HG02610 (cell line): ENCODE results near the gene FADS6.

ENCODE experiments used
- ATAC-seq: cut with Tn5 transposase; IDR thresholded peaks from one replicate; pipeline ENCODE4 v1.9.1; 2021; ENCODE audit warnings: mild to moderate bottlenecking, moderate library complexity; ENCODE audit not compliant: unreplicated experiment

Gene FADS6

DNA sequence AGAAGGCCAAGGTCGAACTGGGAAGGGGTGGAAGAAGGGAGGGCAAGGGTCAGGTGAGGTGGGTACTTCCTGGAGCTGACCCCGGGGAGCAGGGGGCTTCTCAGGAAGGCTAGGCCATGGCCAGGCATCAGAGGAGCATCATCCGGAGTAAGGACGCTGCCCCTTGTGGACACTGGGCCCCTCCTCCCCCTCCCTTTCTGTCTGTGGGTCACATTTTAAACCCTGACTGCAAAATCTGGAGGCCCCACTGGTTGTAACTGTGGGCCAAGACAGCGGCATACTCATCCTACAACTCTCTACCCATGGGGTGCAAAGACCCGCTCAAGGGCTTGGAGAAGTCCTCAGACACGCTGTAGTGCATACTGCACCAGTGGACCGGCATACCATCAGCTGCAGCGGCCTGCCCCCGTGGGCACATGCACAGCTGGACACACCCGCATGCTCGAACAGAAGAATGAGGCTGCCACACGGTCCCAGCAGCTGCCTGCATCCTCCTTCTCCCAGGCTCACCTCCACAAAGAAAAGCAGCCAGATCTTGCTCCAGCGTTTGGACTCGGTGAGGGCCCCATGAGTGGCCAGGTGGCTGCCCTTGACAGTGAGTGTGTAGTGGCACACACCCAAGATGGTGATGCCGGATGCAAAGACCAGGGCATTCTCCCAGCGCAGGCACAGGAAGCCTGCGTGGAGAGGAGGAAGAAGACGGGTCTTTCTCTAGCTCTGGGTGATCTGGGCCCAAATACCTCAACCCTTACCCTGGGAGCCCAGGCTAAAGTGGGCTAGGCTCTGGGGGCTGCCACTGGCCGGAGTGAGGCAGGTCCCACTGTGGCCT, 1.2 kb downstream of the FADS6 start:
- ATAC-seq: no peak

DNA sequence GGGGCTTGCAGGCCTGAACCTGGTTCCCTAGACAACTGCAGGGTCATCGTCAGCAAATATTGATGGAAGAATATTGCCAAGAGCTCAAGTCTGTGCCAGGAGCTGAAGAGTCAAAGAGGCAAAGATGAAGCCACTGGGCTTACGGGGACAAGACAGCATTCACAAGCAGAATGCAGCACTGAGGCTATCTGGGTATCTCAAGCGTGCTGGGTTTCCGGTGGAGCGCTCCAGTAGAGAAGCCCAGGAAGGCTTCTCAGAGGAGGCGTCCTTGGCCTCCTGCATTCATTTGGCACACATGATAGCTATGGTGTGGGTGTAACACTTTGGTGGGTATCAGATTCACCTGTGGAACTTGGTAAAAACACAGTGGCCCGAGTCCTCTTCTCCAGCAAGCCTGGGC, 2.9 kb downstream of the FADS6 start:
- no peak for ATAC-seq

DNA sequence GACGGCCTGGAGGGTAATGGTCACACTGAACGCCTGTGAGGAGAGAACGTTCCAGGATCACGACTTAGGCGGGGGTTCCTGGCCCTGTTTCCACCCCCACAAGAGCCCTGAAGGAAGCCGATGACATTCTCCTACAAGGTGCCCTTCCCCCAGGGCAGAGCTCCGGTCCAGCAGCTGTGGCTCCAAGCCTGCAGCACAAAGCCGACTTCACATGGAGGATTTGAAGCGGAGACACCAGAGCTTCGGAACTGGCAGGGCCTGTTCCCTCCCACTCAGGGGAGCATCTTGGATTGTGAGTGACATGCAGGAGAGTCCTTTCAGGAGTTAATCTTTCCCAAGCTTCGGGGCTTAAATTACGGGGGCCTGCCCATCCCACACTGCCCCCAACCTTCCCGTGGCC, 5.0 kb downstream of the FADS6 start:
- no peak for ATAC-seq

DNA sequence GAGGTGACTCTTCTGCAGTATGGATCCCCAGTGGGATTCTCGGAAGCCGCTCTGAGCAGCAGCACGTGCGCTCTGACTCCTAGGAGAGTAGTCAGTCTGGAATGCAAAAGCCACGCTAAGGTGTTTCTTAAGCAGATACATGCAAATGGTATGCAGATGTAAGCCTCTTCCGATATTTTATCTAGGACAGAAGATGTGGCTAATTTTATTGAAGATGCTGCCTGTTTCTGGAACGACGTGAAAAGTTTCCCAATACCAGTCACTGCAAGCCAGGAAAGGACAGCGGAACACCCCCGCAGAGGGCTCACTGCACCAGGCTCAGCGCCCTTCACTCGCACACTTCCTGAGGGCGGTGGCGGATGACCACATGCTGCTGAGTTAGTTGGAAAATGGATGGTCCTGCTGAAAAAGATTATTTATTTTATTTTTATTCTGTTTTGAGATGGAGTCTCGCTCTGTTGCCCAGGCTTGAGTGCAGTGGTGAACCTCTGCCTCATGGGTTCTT, 10.1 kb downstream of the FADS6 start:
- no peak for ATAC-seq

DNA sequence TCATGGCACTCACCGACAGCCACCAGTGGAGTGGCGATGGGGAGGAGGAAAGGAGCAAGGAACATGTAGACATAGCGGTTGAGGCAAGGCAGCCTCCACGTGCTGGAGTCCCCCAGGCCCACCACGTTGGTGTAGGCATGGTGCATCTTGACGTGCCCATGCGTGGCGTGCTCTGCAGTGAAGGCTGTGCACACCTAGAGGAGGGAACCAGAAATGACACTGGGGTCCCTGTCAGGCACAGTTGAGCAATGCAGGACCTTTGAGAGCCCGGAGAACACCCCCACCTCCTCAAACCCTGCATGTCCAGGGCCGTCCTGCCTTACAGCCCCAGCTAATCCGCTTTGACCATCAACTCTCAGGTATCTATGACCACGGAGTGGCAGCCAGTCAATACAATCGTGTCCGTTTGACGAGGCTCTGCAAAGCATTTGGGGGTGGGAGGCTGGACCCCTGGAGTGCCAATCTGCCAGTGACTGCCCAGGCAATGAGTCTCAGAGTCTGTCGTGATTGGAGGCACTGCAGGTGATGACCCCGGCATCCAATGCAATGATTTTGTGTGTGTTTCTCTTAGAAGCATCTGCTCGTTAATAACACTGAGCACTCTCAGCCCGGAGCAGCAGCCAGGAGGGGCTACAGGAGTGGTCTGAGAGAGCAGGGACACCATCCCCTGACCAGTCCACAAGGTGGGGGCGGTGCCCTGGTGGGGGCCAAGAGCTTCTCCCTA, 10.8 kb downstream of the FADS6 start:
- no peak for ATAC-seq

DNA sequence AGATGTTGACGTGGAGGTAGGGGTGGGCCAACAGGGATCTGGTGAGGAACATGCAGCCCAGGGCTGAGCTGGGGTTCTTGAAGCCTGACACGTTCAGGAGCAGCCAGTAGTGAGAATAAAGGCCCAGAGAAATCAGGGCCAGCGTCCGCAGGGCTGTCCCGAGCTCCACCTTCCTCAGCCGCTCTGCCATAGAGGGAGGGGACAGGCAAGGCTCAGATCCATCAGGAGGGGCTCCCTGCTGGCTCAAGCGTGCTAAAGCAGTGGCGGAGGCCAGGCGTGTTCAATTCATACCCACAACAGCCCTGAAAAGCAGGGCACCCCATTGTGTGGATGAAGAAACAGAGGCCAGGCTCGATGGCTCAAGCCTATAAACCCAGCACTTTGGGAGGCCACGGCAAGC, 12.4 kb downstream of the FADS6 start:
- ATAC-seq: no peak

DNA sequence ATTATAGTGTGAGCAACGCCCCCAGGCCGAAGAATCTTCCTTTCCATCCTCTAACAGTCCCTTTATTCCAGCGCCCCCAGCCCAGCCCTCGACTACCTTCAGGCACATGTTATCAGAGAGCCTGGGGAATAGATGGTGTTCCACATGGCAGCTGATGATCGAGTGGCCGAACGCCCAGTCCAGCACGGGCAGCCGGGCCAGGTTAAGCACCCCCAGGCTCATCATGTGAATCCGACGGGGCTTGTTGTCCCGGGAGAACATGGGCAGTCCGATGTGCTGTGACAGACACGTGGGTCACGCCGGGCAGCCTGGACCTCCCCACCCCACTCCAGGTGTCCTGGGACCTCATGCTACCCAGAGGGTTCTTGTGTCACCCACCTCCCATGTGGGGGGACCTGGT, 14.1 kb downstream of the FADS6 start:
- no peak for ATAC-seq

DNA sequence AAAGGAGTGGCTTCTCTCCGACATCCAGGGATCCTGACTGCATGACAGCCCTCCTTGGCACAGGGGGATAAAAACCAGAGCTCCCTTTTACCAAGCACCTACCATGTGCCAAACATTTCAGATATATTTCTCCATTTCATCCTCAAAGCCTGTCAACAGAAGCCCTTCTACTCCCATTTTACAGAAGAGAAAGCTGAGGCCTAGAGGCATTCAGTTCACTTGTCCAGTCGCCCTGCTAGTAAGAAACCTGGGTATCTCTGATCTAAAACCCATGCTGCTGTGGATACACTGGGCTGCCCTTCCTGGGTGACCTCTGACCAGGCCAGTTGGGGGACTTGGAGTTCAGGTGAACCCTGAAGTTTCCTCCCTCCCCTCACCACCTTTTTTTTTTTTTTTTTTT, 14.8 kb downstream of the FADS6 start:
- ATAC-seq: no peak

DNA sequence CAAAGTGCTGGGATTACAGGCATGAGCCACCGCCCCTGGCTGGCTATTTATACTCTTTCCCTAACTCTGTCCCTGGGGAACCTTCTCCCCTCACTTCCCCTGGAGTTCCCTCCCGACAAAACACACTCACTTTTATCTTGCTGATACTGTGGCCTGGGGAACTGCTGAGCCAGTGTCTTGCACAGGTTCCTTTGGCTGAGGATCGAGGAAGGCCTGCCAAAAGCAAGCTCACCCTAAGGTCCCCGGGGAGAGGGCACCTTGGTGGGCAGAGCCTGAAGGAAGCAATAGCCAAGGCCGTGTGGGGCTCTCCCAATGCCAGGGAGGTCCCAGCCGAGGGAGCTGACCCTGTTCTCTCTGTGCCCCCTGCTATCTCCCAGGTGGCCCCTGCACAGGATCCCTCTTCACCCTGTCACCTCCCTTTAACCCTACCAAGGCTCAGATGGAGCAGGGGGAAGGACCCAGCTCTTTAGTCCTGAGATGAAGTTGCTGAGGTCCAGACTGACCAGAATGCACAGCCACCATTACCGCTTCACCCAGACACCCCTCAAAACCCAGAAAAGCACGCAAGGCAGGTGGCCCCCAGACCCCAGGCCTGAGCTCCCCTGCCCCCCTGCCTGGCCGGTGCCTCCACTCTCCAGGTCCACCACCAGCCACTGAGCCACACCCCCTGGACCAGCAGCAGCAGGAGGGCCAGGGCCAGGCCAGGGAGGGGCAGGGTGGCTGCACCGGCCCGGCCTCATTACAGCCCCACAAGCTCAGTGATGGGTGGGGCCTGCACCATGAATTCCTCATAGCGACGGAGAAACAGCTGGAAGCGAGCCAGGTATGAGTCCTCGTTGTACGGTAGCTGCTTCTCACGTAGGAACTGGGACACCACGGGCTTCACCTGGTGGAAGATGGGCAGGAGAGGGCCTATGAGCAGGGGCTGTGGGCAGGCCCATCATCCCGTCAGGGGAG, 15.6 kb downstream of the FADS6 start:
- ATAC-seq: no peak

DNA sequence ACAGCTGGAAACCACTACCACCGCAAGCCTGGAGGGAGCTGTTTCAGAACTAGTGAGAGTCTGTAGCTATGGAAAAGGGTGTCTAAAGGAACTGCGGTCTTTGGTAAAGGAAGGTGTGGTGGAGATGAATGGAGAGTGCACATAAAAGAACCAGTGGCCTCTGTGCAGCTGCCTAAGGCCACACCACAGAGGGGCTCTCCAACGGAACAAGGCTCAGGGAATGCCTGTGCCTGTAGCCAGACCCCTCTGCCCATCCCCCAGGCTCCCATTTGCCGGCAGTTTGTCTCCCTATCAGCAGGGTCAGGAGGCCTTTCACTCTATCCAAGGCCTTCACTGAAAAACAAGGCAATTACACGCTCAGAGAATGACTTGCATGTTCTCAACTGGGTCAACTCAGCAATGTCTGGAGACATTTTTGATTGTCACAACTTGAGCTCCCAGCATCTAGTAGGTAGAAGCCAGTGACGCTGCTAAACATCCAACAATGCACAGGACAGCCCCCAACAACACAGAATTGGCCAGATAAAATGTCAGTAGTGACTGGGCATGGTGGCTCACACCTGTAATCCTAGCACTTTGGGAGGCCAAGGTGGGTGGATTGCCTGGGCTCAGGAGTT, 17.3 kb downstream of the FADS6 start:
- ATAC-seq: no peak

DNA sequence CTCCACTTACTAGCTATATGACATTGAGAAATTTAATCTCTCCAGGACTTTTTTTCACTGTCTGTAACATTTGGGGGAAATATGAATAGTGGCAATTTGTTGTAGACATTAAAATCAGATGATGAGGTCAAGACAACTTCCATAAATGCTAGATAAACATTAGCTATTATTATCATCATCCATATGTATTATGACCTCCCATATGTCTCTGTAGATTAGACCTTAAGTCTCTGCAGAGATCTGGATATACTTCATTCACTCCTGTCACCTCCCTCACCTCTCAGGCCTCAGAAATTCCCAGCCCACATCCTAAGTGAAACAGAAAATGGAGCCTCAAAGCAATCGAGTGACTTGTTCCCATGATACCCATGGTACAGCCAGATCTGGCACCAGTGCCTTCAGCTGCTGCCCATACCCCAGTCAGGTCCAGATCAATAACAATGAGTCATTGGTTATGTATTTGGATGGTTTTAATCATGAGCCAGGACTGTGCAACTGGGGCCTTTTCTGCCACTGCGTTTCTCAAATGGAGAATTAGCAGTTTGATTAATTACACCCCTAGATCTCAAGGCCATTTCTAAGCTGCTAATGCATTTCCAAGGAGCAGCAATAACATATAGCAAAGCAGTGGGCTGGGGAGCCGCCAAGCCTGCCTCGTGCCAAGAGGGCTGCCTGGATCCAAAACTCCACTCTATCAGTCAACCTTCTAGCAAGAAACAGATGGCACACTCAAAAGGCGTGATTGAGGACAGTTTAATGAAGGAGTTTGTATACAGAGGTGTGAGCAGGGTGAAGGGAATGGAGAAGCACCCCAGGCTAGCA, 18.1 kb downstream of the FADS6 start:
- no peak for ATAC-seq

DNA sequence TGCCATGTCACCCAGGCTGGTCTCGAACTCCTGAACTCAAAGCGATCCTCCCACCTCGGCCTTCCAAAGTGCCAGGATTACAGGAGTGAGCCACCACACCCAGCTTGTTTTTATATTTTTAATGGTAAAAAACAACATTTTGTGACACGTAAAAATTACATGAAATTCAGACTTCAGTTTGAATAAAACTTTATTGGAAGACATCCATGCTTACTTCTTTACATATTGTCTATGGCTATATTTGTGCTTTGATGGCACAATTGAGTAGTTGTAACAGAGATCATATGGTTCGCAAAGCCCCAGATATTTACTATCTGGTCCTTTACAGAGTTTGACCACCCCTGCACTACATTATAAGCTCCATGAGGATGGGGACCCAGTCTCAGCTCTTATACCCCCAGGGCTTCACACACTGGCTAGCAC, 18.8 kb downstream of the FADS6 start:
- no peak for ATAC-seq

DNA sequence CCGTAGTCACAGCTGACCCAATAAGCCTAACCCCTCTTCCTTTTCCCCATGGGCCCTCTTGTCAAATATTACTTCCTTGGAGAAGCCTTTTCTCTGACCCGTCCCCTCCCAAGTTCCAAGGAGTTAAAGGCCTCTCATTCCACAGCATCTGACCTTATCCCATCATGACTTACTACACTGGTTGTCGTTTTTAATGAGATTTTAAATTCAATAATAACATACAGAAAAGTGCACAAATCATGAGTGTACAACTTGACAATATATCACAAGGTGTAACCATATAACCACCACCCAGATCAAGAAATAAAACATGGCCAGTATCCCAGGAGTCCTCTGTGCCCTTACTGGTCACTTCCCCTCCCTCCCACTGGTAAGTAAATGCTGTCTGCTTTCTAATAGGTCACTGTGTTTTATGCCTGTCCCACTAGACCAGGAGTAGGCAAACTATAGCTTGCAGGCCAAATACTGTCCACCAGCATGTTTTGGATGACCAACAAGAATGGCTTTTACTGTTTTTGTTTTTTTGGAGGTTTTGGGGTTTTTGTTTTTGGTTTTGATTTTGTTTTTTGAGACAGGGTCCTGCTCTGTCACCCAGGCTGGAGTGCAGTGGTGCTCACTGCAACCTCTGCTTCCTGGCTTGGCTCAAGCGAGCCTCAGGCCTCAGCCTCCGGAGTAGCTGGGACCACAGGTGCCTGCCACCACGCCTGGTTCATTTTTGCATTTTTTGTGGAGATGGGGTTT, 19.4 kb downstream of the FADS6 start:
- ATAC-seq: no peak

DNA sequence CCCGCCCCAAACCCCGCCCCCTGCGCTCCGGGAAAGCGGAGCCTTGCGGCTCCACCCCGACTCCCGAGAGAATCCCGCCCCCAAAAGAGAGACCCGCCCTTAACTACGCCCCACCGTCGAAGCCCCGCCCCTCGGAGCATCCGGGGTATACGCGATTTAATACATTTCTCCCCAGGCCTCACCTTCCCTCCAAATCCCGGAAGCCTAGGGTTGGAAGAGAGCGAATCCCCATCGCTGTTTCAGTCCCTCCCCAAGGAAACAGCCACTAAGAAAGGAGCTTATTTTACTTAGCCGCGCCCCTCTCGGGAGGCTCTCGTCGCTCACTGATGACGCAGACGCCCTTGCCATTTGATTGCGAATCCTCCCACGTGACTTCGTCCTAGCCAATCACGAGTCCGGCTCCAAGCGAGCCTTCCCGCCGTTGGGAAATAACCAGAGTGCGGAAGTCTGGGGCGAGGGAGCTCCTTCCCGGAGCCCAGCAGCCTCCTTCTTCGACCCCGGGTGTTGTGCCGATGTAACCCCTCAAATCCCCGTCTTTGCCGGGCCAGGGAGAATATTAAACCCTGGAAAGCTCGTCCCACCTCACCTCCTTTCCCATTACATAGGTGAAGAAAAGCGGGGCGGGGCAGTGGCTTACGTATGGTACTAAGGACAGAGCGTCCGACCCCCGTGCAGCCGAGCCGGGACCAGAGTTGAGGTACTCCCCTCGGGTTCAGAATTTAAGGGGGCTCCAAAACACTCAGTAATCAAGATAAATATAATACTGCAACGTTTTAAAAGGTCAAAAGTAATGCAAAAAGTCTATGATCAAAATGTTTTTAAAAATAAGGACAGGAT, 20.2 kb downstream of the FADS6 start:
- peak; percentile 89 for ATAC-seq

DNA sequence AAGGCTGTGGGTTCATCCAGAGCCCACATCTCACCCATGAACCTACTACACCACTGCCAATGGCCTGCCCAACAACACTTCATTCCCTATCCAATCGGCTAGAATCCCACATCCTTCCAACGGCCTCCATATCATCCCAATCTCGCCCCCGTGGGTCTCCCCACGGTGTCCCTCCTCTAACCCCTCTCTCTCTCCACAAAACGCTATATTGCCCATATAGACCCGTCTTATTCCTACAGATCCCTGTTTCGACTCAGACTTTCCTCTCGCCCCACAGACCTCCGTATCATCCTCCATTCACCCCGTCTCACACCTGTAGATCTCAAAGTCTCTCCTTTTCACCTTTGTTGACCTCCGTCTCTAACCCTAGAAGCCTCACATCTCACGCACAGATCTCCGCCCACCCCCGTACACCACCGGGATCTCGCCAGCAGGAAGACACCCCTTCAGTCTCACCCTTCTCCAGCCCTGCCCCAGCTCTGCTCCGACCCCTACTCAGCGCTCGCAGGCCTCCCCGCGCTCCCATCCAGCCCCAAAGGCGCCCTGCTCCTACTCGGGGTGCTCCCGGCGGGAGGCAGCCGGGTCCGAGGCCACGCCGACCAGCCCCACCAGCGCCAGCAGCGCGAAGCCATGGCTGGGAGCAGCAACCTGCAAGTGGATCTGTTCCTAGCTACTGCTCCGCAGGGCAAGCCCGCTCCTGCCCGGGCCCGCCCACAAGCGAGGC, 21.0 kb downstream of the FADS6 start, which contains the start of gene FDXR:
Gene FDXR (minus strand): TSS at position 682 of the 724 bp plus-strand sequence. CDS start 50 bp downstream, at position 632.
- ATAC-seq: peak; percentile 27

DNA sequence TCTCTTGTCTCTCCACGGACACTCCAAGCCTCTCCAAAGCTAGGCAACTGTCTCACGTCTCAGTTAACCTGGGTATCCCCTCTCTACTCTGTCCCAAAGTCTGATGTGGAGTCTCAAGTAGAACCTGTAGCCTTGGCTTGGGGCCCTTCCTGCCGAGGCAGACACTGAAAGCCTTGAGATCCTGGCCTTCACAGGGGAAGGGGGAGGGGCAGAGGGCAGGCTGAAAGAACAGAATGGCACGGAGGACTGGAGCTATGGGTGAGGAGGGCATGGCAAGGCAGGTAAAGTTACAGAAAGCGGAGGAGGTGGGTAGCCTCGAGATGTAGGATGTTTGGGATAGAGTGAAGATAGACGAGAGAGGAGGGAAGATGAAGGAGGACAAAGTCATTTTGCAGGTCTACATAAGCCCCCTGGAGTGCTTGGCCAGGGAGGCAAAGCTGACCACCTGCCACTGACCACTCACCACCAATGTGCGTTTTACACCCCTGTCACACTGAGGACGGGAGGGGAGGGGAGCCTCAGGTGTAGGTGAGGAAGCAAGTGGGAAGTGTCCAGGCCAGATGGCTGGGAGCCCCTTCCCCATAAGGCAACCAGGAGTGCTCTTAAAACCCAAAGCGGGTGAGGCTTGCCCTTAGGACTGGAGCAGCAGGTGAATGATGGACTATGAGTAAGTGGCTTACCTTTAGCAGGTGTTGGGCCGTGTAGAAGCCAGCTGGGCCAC, 21.9 kb downstream of the FADS6 start:
- no peak for ATAC-seq

DNA sequence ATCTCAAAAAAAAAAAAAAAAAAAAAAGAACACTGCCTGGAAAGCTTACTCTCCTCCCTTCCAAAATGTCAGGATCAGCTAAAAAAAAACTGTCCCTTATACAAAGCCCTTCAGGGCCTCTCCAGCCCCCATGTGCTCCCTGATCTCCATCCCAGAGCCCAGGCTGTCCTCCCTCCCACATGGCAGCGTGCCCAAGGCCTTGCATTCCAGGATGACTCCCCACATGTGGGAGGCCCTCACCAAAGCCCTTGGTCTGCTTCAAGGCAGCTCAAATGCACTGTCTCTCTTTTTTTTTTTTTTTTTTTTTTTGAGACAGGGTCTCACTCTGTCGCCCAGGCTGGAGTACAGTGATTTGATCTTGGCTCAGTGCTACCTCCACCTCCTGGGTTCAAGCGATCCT, 22.9 kb downstream of the FADS6 start:
- ATAC-seq: no peak
